ENCODE results near the gene OR5B17.

- TF ChIP-seq CTCF (IDR thresholded peaks at IDR 0.05; ENCODE audit: poor library complexity) (no peak), EZH2phosphoT487 (IDR thresholded peaks at IDR 0.05; ENCODE audit: low read depth, severe bottlenecking, unreplicated experiment) (no peak), EZH2 (IDR thresholded peaks at IDR 0.05; ENCODE audit: borderline replicate concordance) (no peak)
These were observed 31.7 kb upstream of the OR5B17 start for GRCh38 chr11:58390551-58391063.

Data from hepatocyte (in vitro differentiated cells).